Thoracic aorta (tissue), 2 donors: ENCODE data around the gene FOLR1. TPM values are rescaled to one million over a fixed set of nuclear protein-coding genes. Genes with fewer than 3 reads are reported as not detected.
"Not testable (repeated sequence)": the region's sequence is repeated elsewhere in the genome, so short reads cannot be mapped to it uniquely, and the experiment has no call there.

ENCODE experiments used
- ATAC-seq: fragments of 150-250 bp; one replicate; pipeline ENCODE4 v1.8.0; 2017; ENCODE audit warnings: low read depth; ENCODE audit not compliant: insufficient number of reproducible peaks, low FRiP score
- DNase-seq: peaks from one replicate; pipeline ENCODE4 v3.0.0-alpha.2; 2020; ENCODE audit warnings: low spot score
- H3K27ac ChIP-seq, 2 donors: fragments of 200-600 bp; sonication (generic); 1 replicate in 1 of 2; 2 replicates in 1 of 2; pipeline ENCODE4 v1.5.1; 2016; ENCODE audit warnings: mild to moderate bottlenecking in 2 of 2, moderate library complexity in 2 of 2
- H3K27me3 ChIP-seq: fragments of 200-600 bp; sonication (generic); replicated peaks from 2 replicates; pipeline ENCODE4 v1.6.0; 2016; ENCODE audit warnings: mild to moderate bottlenecking; ENCODE audit not compliant: insufficient read depth
- H3K36me3 ChIP-seq: fragments of 200-600 bp; sonication (generic); one replicate; pipeline ENCODE4 v1.5.1; 2016
- H3K4me1 ChIP-seq, 2 donors: fragments of 200-600 bp; sonication (generic); 1 replicate in 1 of 2; 2 replicates in 1 of 2; pipeline versions ENCODE4 v1.5.1 to v1.6.0; 2016; ENCODE audit warnings: low read depth in 2 of 2, mild to moderate bottlenecking in 1 of 2; ENCODE audit not compliant: control insufficient read depth in 1 of 2
- H3K4me3 ChIP-seq: fragments of 200-600 bp; sonication (generic); 2 replicates; pipeline ENCODE4 v1.5.1; 2016; ENCODE audit warnings: mild to moderate bottlenecking
- H3K9me3 ChIP-seq: fragments of 200-600 bp; sonication (generic); 2 replicates; pipeline ENCODE4 v1.5.1; 2016
- CTCF ChIP-seq: fragments of 200-600 bp; sonication (generic); IDR thresholded peaks from one replicate; pipeline ENCODE4 v1.5.1; 2019; ENCODE audit warnings: antibody characterized with exemption
- total RNA-seq, 2 donors: library from RNA; depleted of rRNA; stranded (reverse); fragments of >200 nt; gene quantifications; one replicate each; pipeline versions ENCODE4 v1.1.0 to v1.2.3, GENCODE V29; 2016

The FOLR1 gene
- total RNA-seq, result not detected

GRCh38 chr11:72191961-72192381 lies at the start of gene FOLR1:
Gene FOLR1, plus strand, starts transcription at chr11:72192140. Its CDS starts 34 bp downstream, at chr11:72192174.
- H3K4me1 ChIP-seq, result no peaks in the 10 kb centered on the region
- no peak within 1 kb of the TSS for H3K27ac ChIP-seq
- no peak for TF ChIP-seq CTCF
- no peaks in the 10 kb centered on the region for H3K27me3 ChIP-seq
- H3K36me3 ChIP-seq, result no peaks in the 10 kb centered on the region
- ATAC-seq (no peak), DNase-seq (no peak)
- no peak within 1 kb of the TSS for H3K4me3 ChIP-seq
- H3K9me3 ChIP-seq, result no peaks in the 10 kb centered on the region

GRCh38 chr11:72142543-72142942 lies 49.4 kb upstream of the FOLR1 start:
- not testable (repeated sequence) for ATAC-seq, H3K27ac ChIP-seq, H3K4me3 ChIP-seq, DNase-seq, H3K4me1 ChIP-seq, H3K36me3 ChIP-seq, H3K27me3 ChIP-seq, H3K9me3 ChIP-seq

GRCh38 chr11:72144807-72145565 lies 47.0 kb upstream of the FOLR1 start:
- H3K9me3 ChIP-seq, result no peaks in the 10 kb centered on the region

GRCh38 chr11:72146625-72147024 lies 45.3 kb upstream of the FOLR1 start:
- Histone ChIP-seq H3K4me3 (no peak overlapping the region), H3K4me1 (no peaks in the 10 kb centered on the region), H3K27ac (no peak overlapping the region), H3K36me3 (no peaks in the 10 kb centered on the region), H3K9me3 (no peaks in the 10 kb centered on the region), H3K27me3 (no peaks in the 10 kb centered on the region)
- TF ChIP-seq CTCF, result no peak
- no peak for ATAC-seq
- DNase-seq, result no peak

More at GRCh38 chr11:72144807-72145565, 47.0 kb upstream of the FOLR1 start:
- H3K4me1 ChIP-seq, result no peaks in the 10 kb centered on the region
- H3K36me3 ChIP-seq, result no peaks in the 10 kb centered on the region
- no peak overlapping the region for H3K27ac ChIP-seq
- H3K27me3 ChIP-seq, result no peaks in the 10 kb centered on the region
- no peak for TF ChIP-seq CTCF
- ATAC-seq (no peak), DNase-seq (no peak)
- no peak overlapping the region for H3K4me3 ChIP-seq

- ATAC-seq, result no peak
- Histone ChIP-seq H3K9me3 (no peaks in the 10 kb centered on the region), H3K4me1 (no peaks in the 10 kb centered on the region), H3K27ac (no peak overlapping the region), H3K36me3 (no peaks in the 10 kb centered on the region), H3K4me3 (no peak overlapping the region), H3K27me3 (no peaks in the 10 kb centered on the region)
- no peak for DNase-seq
- no peak for TF ChIP-seq CTCF
Measured at GRCh38 chr11:72150882-72151281, 41.1 kb upstream of the FOLR1 start.

- not testable (repeated sequence) for H3K9me3 ChIP-seq, H3K36me3 ChIP-seq, H3K4me3 ChIP-seq, H3K27ac ChIP-seq, H3K27me3 ChIP-seq, DNase-seq, ATAC-seq, H3K4me1 ChIP-seq
Measured at GRCh38 chr11:72153874-72154273, 38.1 kb upstream of the FOLR1 start.
